ENCODE results near the gene CAMK1G. TPM values are rescaled to one million over a fixed set of nuclear protein-coding genes. Genes with fewer than 3 reads are reported as not detected.

Gene CAMK1G
- total and polyA plus RNA-seq, 9 donors, result 0.04 to 0.66 (median 0.31) TPM; not detected in 3

GRCh38 chr1:209549443-209550205, 33.9 kb upstream of the CAMK1G start:
- WGBS (ENCODE audit: insufficient coverage), result 0% methylated on average over 2 of the region's 6 CpGs
- no peak for DNase-seq

GRCh38 chr1:209550519-209550918, 33.0 kb upstream of the CAMK1G start:
- H3K36me3 ChIP-seq (ENCODE audit: control insufficient read depth, insufficient read depth, low read length), result no peaks in the 10 kb centered on the region
- H3K9me3 ChIP-seq (replicated peaks; ENCODE audit: control insufficient read depth, low read depth, low read length), result no peaks in the 10 kb centered on the region
- peaks cover 34% of the 10 kb centered on the region for H3K27me3 ChIP-seq (ENCODE audit: control insufficient read depth, insufficient read depth, low read length)
- no CpG with 5 or more reads among the region's 2 CpGs for WGBS (ENCODE audit: insufficient coverage)
- peaks cover 4% of the 10 kb centered on the region for H3K4me1 ChIP-seq (ENCODE audit: control insufficient read depth, insufficient read depth, low read length)
- H3K4me3 ChIP-seq (ENCODE audit: low read length), result no peak overlapping the region
- H3K27ac ChIP-seq (ENCODE audit: low read length), result no peak overlapping the region
- no peak for DNase-seq

More at GRCh38 chr1:209549443-209550205, 33.9 kb upstream of the CAMK1G start:
- Histone ChIP-seq H3K4me3 (ENCODE audit: low read length) (no peak overlapping the region), H3K27ac (ENCODE audit: low read length) (no peak overlapping the region), H3K4me1 (ENCODE audit: control insufficient read depth, insufficient read depth, low read length) (peaks cover 4% of the 10 kb centered on the region), H3K27me3 (ENCODE audit: control insufficient read depth, insufficient read depth, low read length) (peaks cover 38% of the 10 kb centered on the region), H3K36me3 (ENCODE audit: control insufficient read depth, insufficient read depth, low read length) (no peaks in the 10 kb centered on the region), H3K9me3 (replicated peaks; ENCODE audit: control insufficient read depth, low read depth, low read length) (no peaks in the 10 kb centered on the region)

GRCh38 chr1:209552406-209553264, 30.9 kb upstream of the CAMK1G start:
- WGBS (ENCODE audit: insufficient coverage), result 10% methylated on average over 2 of the region's 5 CpGs
- peaks cover 34% of the 10 kb centered on the region for H3K27me3 ChIP-seq (ENCODE audit: control insufficient read depth, insufficient read depth, low read length)
- no peak overlapping the region for H3K4me3 ChIP-seq (ENCODE audit: low read length)
- no peaks in the 10 kb centered on the region for H3K9me3 ChIP-seq (replicated peaks; ENCODE audit: control insufficient read depth, low read depth, low read length)
- no peak overlapping the region for H3K27ac ChIP-seq (ENCODE audit: low read length)
- H3K4me1 ChIP-seq (ENCODE audit: control insufficient read depth, insufficient read depth, low read length), result no peaks in the 10 kb centered on the region
- H3K36me3 ChIP-seq (ENCODE audit: control insufficient read depth, insufficient read depth, low read length), result no peaks in the 10 kb centered on the region
- DNase-seq, result no peak

- H3K27me3 ChIP-seq (ENCODE audit: control insufficient read depth, insufficient read depth, low read length), result peaks cover 21% of the 10 kb centered on the region
- no peaks in the 10 kb centered on the region for H3K4me1 ChIP-seq (ENCODE audit: control insufficient read depth, insufficient read depth, low read length)
- no peak overlapping the region for H3K27ac ChIP-seq (ENCODE audit: low read length)
- no peak for DNase-seq
- H3K36me3 ChIP-seq (ENCODE audit: control insufficient read depth, insufficient read depth, low read length), result no peaks in the 10 kb centered on the region
- WGBS (ENCODE audit: insufficient coverage), result 93% methylated on average over 6 of the region's 9 CpGs
- no peaks in the 10 kb centered on the region for H3K9me3 ChIP-seq (replicated peaks; ENCODE audit: control insufficient read depth, low read depth, low read length)
- no peak overlapping the region for H3K4me3 ChIP-seq (ENCODE audit: low read length)
These were observed 28.5 kb upstream of the CAMK1G start for GRCh38 chr1:209554761-209555611.

GRCh38 chr1:209556162-209556690, 27.3 kb upstream of the CAMK1G start:
- H3K36me3 ChIP-seq (ENCODE audit: control insufficient read depth, insufficient read depth, low read length), result no peaks in the 10 kb centered on the region
- no peaks in the 10 kb centered on the region for H3K4me1 ChIP-seq (ENCODE audit: control insufficient read depth, insufficient read depth, low read length)
- no peak for DNase-seq
- peaks cover 13% of the 10 kb centered on the region for H3K27me3 ChIP-seq (ENCODE audit: control insufficient read depth, insufficient read depth, low read length)
- no CpG with 5 or more reads among the region's 1 CpG for WGBS (ENCODE audit: insufficient coverage)
- H3K27ac ChIP-seq (ENCODE audit: low read length), result no peak overlapping the region
- H3K4me3 ChIP-seq (ENCODE audit: low read length), result no peak overlapping the region
- no peaks in the 10 kb centered on the region for H3K9me3 ChIP-seq (replicated peaks; ENCODE audit: control insufficient read depth, low read depth, low read length)

GRCh38 chr1:209557221-209557620, 26.3 kb upstream of the CAMK1G start:
- DNase-seq, result no peak

GRCh38 chr1:209560529-209560928, 23.0 kb upstream of the CAMK1G start:
- H3K4me1 ChIP-seq (ENCODE audit: control insufficient read depth, insufficient read depth, low read length), result no peaks in the 10 kb centered on the region
- no peak overlapping the region for H3K27ac ChIP-seq (ENCODE audit: low read length)
- H3K4me3 ChIP-seq (ENCODE audit: low read length), result no peak overlapping the region
- no peak for DNase-seq
- peaks cover 8% of the 10 kb centered on the region for H3K27me3 ChIP-seq (ENCODE audit: control insufficient read depth, insufficient read depth, low read length)
- H3K36me3 ChIP-seq (ENCODE audit: control insufficient read depth, insufficient read depth, low read length), result no peaks in the 10 kb centered on the region
- no peaks in the 10 kb centered on the region for H3K9me3 ChIP-seq (replicated peaks; ENCODE audit: control insufficient read depth, low read depth, low read length)
- WGBS (ENCODE audit: insufficient coverage), result 100% methylated on average over 1 of the region's 3 CpGs

More at GRCh38 chr1:209557221-209557620, 26.3 kb upstream of the CAMK1G start:
- Histone ChIP-seq H3K9me3 (replicated peaks; ENCODE audit: control insufficient read depth, low read depth, low read length) (no peaks in the 10 kb centered on the region), H3K36me3 (ENCODE audit: control insufficient read depth, insufficient read depth, low read length) (no peaks in the 10 kb centered on the region), H3K27ac (ENCODE audit: low read length) (no peak overlapping the region), H3K4me3 (ENCODE audit: low read length) (no peak overlapping the region), H3K4me1 (ENCODE audit: control insufficient read depth, insufficient read depth, low read length) (no peaks in the 10 kb centered on the region), H3K27me3 (ENCODE audit: control insufficient read depth, insufficient read depth, low read length) (peaks cover 11% of the 10 kb centered on the region)

- no peak for DNase-seq
- no peaks in the 10 kb centered on the region for H3K9me3 ChIP-seq (replicated peaks; ENCODE audit: control insufficient read depth, low read depth, low read length)
- peaks cover 13% of the 10 kb centered on the region for H3K27me3 ChIP-seq (ENCODE audit: control insufficient read depth, insufficient read depth, low read length)
- H3K4me1 ChIP-seq (ENCODE audit: control insufficient read depth, insufficient read depth, low read length), result no peaks in the 10 kb centered on the region
- no peak overlapping the region for H3K27ac ChIP-seq (ENCODE audit: low read length)
- no peaks in the 10 kb centered on the region for H3K36me3 ChIP-seq (ENCODE audit: control insufficient read depth, insufficient read depth, low read length)
- no peak overlapping the region for H3K4me3 ChIP-seq (ENCODE audit: low read length)
- WGBS (ENCODE audit: insufficient coverage), result 73% methylated on average over 4 of the region's 10 CpGs
These were observed 22.6 kb upstream of the CAMK1G start for GRCh38 chr1:209560952-209561351.

- H3K4me3 ChIP-seq (ENCODE audit: low read length), result no peak overlapping the region
- WGBS (ENCODE audit: insufficient coverage), result 50% methylated on average over 2 of the region's 6 CpGs
- peaks cover 18% of the 10 kb centered on the region for H3K27me3 ChIP-seq (ENCODE audit: control insufficient read depth, insufficient read depth, low read length)
- H3K36me3 ChIP-seq (ENCODE audit: control insufficient read depth, insufficient read depth, low read length), result no peaks in the 10 kb centered on the region
- no peaks in the 10 kb centered on the region for H3K9me3 ChIP-seq (replicated peaks; ENCODE audit: control insufficient read depth, low read depth, low read length)
- no peak overlapping the region for H3K27ac ChIP-seq (ENCODE audit: low read length)
- no peak for DNase-seq
- H3K4me1 ChIP-seq (ENCODE audit: control insufficient read depth, insufficient read depth, low read length), result no peaks in the 10 kb centered on the region
These were observed 22.0 kb upstream of the CAMK1G start for GRCh38 chr1:209561532-209561931.

Measured in muscle of leg (tissue), 11 donors.